ENCODE measurements around the gene FPGS.
"Not testable (repeated sequence)": the region's sequence is repeated elsewhere in the genome, so short reads cannot be mapped to it uniquely, and the experiment has no call there.

Gene FPGS

GRCh38 chr9:127812936-127813675 lies 10.4 kb downstream of the FPGS start:
- DNase-seq, result no peak

GRCh38 chr9:127813686-127814226 lies 11.1 kb downstream of the FPGS start:
- no peak for DNase-seq

- DNase-seq, result no peak
Measured at GRCh38 chr9:127814619-127815511, 12.2 kb downstream of the FPGS start.

GRCh38 chr9:127815512-127816361 lies 13.1 kb downstream of the FPGS start:
- DNase-seq, result no peak

GRCh38 chr9:127816362-127816725 lies 13.7 kb downstream of the FPGS start:
- DNase-seq, result no peak

- DNase-seq, result no peak
Measured at GRCh38 chr9:127816728-127817127, 14.0 kb downstream of the FPGS start.

- no peak for DNase-seq
Measured at GRCh38 chr9:127817881-127818434, 15.3 kb downstream of the FPGS start.

- no peak for DNase-seq
Measured at GRCh38 chr9:127818574-127818973, 15.9 kb downstream of the FPGS start.

- no peak for DNase-seq
Measured at GRCh38 chr9:127822108-127822507, 19.4 kb downstream of the FPGS start.

GRCh38 chr9:127825319-127826051 lies 22.8 kb downstream of the FPGS start:
- DNase-seq, result no peak

GRCh38 chr9:127826253-127826913 lies 23.7 kb downstream of the FPGS start:
- no peak for DNase-seq

- no peak for DNase-seq
Measured at GRCh38 chr9:127828262-127829031, 25.8 kb downstream of the FPGS start.

GRCh38 chr9:127829205-127829906 lies 26.7 kb downstream of the FPGS start:
- no peak for DNase-seq

GRCh38 chr9:127832248-127832647 lies 29.6 kb downstream of the FPGS start:
- no peak for DNase-seq

GRCh38 chr9:127833555-127833954 lies 30.9 kb downstream of the FPGS start:
- no peak for DNase-seq

- no peak for DNase-seq
Measured at GRCh38 chr9:127835991-127836516, 33.4 kb downstream of the FPGS start.

- DNase-seq, result not testable (repeated sequence)
Measured at GRCh38 chr9:127836561-127836960, 33.9 kb downstream of the FPGS start.

GRCh38 chr9:127837346-127837745 lies 34.7 kb downstream of the FPGS start:
- no peak for DNase-seq

GRCh38 chr9:127838375-127839078 lies 35.8 kb downstream of the FPGS start:
- DNase-seq, result no peak
